ENCODE measurements around the gene RORC.

DNA sequence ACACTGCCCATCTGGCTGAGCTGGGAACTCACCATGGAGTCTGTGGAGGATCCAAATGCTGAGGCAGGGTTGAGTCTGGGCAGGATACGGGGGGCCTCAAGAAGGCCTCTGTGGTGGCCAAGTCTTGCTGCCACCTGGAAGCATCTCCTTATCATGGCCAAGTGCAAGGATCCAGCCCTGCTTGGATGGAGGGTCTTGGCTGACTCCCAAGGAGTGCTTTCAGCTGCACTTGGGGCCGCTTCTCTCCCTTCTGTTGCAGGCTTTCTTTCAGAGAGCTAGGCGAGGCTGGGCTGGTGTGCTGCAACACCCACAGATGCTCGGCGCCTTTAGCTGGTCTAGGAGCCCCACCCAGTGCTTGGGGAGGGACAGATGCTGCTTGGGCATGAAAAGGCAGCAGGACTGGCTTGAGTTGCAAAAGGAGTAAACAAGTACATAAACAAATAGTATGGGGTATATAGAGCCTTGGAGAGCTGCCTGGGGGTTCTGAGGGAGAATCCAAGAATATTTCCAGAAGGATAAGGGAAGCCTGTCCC, 21.9 kb upstream of the RORC start, which contains the start of gene THEM5:
- TF ChIP-seq POLR2A (IDR thresholded peaks at IDR 0.05; ENCODE audit: low read depth, low read length), result no peak
- no peak for TF ChIP-seq TAF1 (IDR thresholded peaks at IDR 0.05; ENCODE audit: low read depth, low read length)
- TF ChIP-seq POLR2AphosphoS5 (IDR thresholded peaks at IDR 0.05; ENCODE audit: low read depth, low read length), result no peak

Measured in GM12891 (cell line).